NOMO-1 (cell line): ENCODE results near the gene CCAR1.
"Not testable (repeated sequence)": the region's sequence is repeated elsewhere in the genome, so short reads cannot be mapped to it uniquely, and the experiment has no call there.

Experiments
- DNase-seq, 2 experiments: peaks; one replicate each; lab custom pipeline; 2025; ENCODE audit not compliant: unreplicated experiment in 2 of 2; lab: John Stamatoyannopoulos, UW

CCAR1 gene

GRCh38 chr10:68759223-68759863 is 38.3 kb downstream of the CCAR1 start:
- DNase-seq: no peak

- DNase-seq: no peak
These were observed 38.9 kb downstream of the CCAR1 start for GRCh38 chr10:68759967-68760366.

GRCh38 chr10:68767407-68767806 is 46.4 kb downstream of the CCAR1 start:
- not testable (repeated sequence) for DNase-seq

GRCh38 chr10:68781613-68782574 is 60.9 kb downstream of the CCAR1 start:
- no peak for DNase-seq

GRCh38 chr10:68784476-68784875 is 63.4 kb downstream of the CCAR1 start:
- no peak for DNase-seq

GRCh38 chr10:68787813-68788212 is 66.8 kb downstream of the CCAR1 start:
- no peak for DNase-seq

GRCh38 chr10:68790476-68790875 is 69.4 kb downstream of the CCAR1 start:
- DNase-seq: no peak

GRCh38 chr10:68792115-68792514 is 71.1 kb downstream of the CCAR1 start:
- no peak for DNase-seq

GRCh38 chr10:68795886-68796532 is 75.0 kb downstream of the CCAR1 start:
- DNase-seq: no peak

- DNase-seq: no peak
These were observed 75.6 kb downstream of the CCAR1 start for GRCh38 chr10:68796605-68797004.

GRCh38 chr10:68800211-68800610 is 79.2 kb downstream of the CCAR1 start:
- no peak for DNase-seq

- no peak for DNase-seq
These were observed 83.7 kb downstream of the CCAR1 start for GRCh38 chr10:68804692-68805091.

GRCh38 chr10:68810830-68811229 is 89.8 kb downstream of the CCAR1 start:
- DNase-seq: not testable (repeated sequence)

GRCh38 chr10:68811314-68812009 is 90.4 kb downstream of the CCAR1 start:
- no peak for DNase-seq

GRCh38 chr10:68812420-68812819 is 91.4 kb downstream of the CCAR1 start:
- DNase-seq: no peak

GRCh38 chr10:68813559-68813958 is 92.5 kb downstream of the CCAR1 start:
- DNase-seq: no peak

GRCh38 chr10:68816796-68817412 is 95.9 kb downstream of the CCAR1 start:
- DNase-seq: no peak

- DNase-seq: not testable (repeated sequence)
These were observed 99.3 kb downstream of the CCAR1 start for GRCh38 chr10:68820359-68820758.

- not testable (repeated sequence) for DNase-seq
These were observed 101.6 kb downstream of the CCAR1 start for GRCh38 chr10:68822626-68823025.
